Astrocyte (in vitro differentiated cells and primary cell): ENCODE measurements around the gene PCNX4.

Source experiments
- CTCF ChIP-seq: IDR thresholded peaks from 2 replicates; pipeline ENCODE4 v1.5.1; 2011; ENCODE audit warnings: low read depth, mild to moderate bottlenecking, inconsistent platforms, low read length, moderate library complexity; ENCODE audit not compliant: insufficient read depth
- EZH2 ChIP-seq: IDR thresholded peaks from 2 replicates; pipeline ENCODE4 v1.6.1; 2012; ENCODE audit warnings: mild to moderate bottlenecking, low read length, inconsistent platforms; ENCODE audit not compliant: insufficient read depth

- TF ChIP-seq CTCF (no peak), EZH2 (no peak)
These were observed 6.6 kb upstream of the PCNX4 start for GRCh38 chr14:60085085-60085484.
